HEK293 (cell line): ENCODE measurements around the gene CAMK2G.

Source experiments
- BCL11A ChIP-seq: fragments of 450-650 bp; formaldehyde crosslinking; IDR thresholded peaks from 2 replicates; pipeline ENCODE4 v1.5.1; 2016; ENCODE audit warnings: low read depth, missing biosample characterization, missing genetic modification characterization
- EGR2 ChIP-seq: fragments of 450-650 bp; formaldehyde crosslinking; IDR thresholded peaks from 2 replicates; pipeline ENCODE4 v1.5.1; 2016; ENCODE audit warnings: low read depth, missing biosample characterization, missing genetic modification characterization
- GLIS2 ChIP-seq: fragments of 450-650 bp; formaldehyde crosslinking; IDR thresholded peaks from 2 replicates; pipeline ENCODE4 v1.5.1; 2016; ENCODE audit warnings: missing biosample characterization, missing genetic modification characterization
- OVOL3 ChIP-seq: fragments of 450-650 bp; formaldehyde crosslinking; IDR thresholded peaks from 2 replicates; pipeline ENCODE4 v1.5.1; 2016; ENCODE audit warnings: missing biosample characterization, missing genetic modification characterization
- REPIN1 ChIP-seq: fragments of 450-650 bp; formaldehyde crosslinking; IDR thresholded peaks from 2 replicates; pipeline ENCODE4 v1.5.1; 2017; ENCODE audit warnings: missing biosample characterization, missing genetic modification characterization, low read depth
- SCRT1 ChIP-seq: fragments of 450-650 bp; formaldehyde crosslinking; IDR thresholded peaks from 2 replicates; pipeline ENCODE4 v1.5.1; 2016; ENCODE audit warnings: missing biosample characterization, missing genetic modification characterization, borderline replicate concordance
- WT1 ChIP-seq: fragments of 450-650 bp; formaldehyde crosslinking; IDR thresholded peaks from 2 replicates; pipeline ENCODE4 v1.5.1; 2016; ENCODE audit warnings: missing biosample characterization, missing genetic modification characterization
- ZBTB48 ChIP-seq: fragments of 450-650 bp; formaldehyde crosslinking; IDR thresholded peaks from 2 replicates; pipeline ENCODE4 v1.5.1; 2016; ENCODE audit warnings: missing biosample characterization, missing genetic modification characterization
- ZNF10 ChIP-seq: fragments of 450-650 bp; formaldehyde crosslinking; IDR thresholded peaks from 2 replicates; pipeline ENCODE4 v1.5.1; 2017; ENCODE audit warnings: missing biosample characterization, missing genetic modification characterization
- ZNF132 ChIP-seq: fragments of 450-650 bp; formaldehyde crosslinking; IDR thresholded peaks from 2 replicates; pipeline ENCODE4 v1.5.1; 2017; ENCODE audit warnings: missing biosample characterization, missing genetic modification characterization, borderline replicate concordance
- ZNF138 ChIP-seq: fragments of 450-650 bp; formaldehyde crosslinking; IDR thresholded peaks from 2 replicates; pipeline ENCODE4 v1.5.1; 2016; ENCODE audit warnings: missing biosample characterization, missing genetic modification characterization, borderline replicate concordance
- ZNF16 ChIP-seq: fragments of 450-650 bp; formaldehyde crosslinking; IDR thresholded peaks from 2 replicates; pipeline ENCODE4 v1.5.1; 2016; ENCODE audit warnings: low read depth, missing biosample characterization, missing genetic modification characterization
- ZNF169 ChIP-seq: fragments of 450-650 bp; formaldehyde crosslinking; IDR thresholded peaks from 2 replicates; pipeline ENCODE4 v1.5.1; 2016; ENCODE audit warnings: missing biosample characterization, missing genetic modification characterization
- ZNF248 ChIP-seq: fragments of 450-650 bp; formaldehyde crosslinking; IDR thresholded peaks from 2 replicates; pipeline ENCODE4 v1.5.1; 2017; ENCODE audit warnings: missing biosample characterization, missing genetic modification characterization
- ZNF354C ChIP-seq: fragments of 450-650 bp; formaldehyde crosslinking; IDR thresholded peaks from 2 replicates; pipeline ENCODE4 v1.5.1; 2016; ENCODE audit warnings: missing biosample characterization, missing genetic modification characterization, low read depth, borderline replicate concordance
- ZNF548 ChIP-seq: fragments of 450-650 bp; formaldehyde crosslinking; IDR thresholded peaks from 2 replicates; pipeline ENCODE4 v1.5.1; 2016; ENCODE audit warnings: missing biosample characterization, missing genetic modification characterization
- ZNF549 ChIP-seq: fragments of 450-650 bp; IDR thresholded peaks from 2 replicates; pipeline ENCODE4 v1.5.1; 2018; ENCODE audit warnings: missing biosample characterization, missing genetic modification characterization, mild to moderate bottlenecking, inconsistent platforms, moderate library complexity
- ZNF558 ChIP-seq: fragments of 450-650 bp; formaldehyde crosslinking; IDR thresholded peaks from 2 replicates; pipeline ENCODE4 v1.5.1; 2016; ENCODE audit warnings: missing biosample characterization, missing genetic modification characterization
- ZNF610 ChIP-seq: fragments of 450-650 bp; formaldehyde crosslinking; IDR thresholded peaks from 2 replicates; pipeline ENCODE4 v1.5.1; 2016; ENCODE audit warnings: missing biosample characterization, missing genetic modification characterization, borderline replicate concordance
- ZNF654 ChIP-seq: fragments of 450-650 bp; formaldehyde crosslinking; IDR thresholded peaks from 2 replicates; pipeline ENCODE4 v1.5.1; 2016; ENCODE audit warnings: low read depth, missing biosample characterization, missing genetic modification characterization
- ZNF701 ChIP-seq: fragments of 450-650 bp; formaldehyde crosslinking; IDR thresholded peaks from 2 replicates; pipeline ENCODE4 v1.5.1; 2016; ENCODE audit warnings: missing biosample characterization, missing genetic modification characterization
- ZNF76 ChIP-seq: fragments of 450-650 bp; formaldehyde crosslinking; IDR thresholded peaks from 2 replicates; pipeline ENCODE4; 2016; ENCODE audit warnings: low read depth, missing biosample characterization, missing genetic modification characterization, borderline replicate concordance
- ZSCAN16 ChIP-seq: fragments of 450-650 bp; formaldehyde crosslinking; IDR thresholded peaks from 2 replicates; pipeline ENCODE4 v1.5.1; 2016; ENCODE audit warnings: missing biosample characterization, missing genetic modification characterization
- TF ChIP-seq, protein P1 (sequence below): fragments of 450-650 bp; formaldehyde crosslinking; optimal IDR thresholded peaks from 2 replicates; pipeline ENCODE3; 2016; ENCODE audit warnings: missing biosample characterization, mild to moderate bottlenecking, missing genetic modification characterization
- TF ChIP-seq, protein P2 (sequence below): fragments of 450-650 bp; formaldehyde crosslinking; IDR thresholded peaks from 2 replicates; pipeline ENCODE4 v1.5.1; 2016; ENCODE audit warnings: missing biosample characterization, missing genetic modification characterization
- TF ChIP-seq, protein P3 (sequence below): fragments of 450-650 bp; formaldehyde crosslinking; IDR thresholded peaks from 2 replicates; pipeline ENCODE4 v1.5.1; 2017; ENCODE audit warnings: missing biosample characterization, missing genetic modification characterization
- TF ChIP-seq, protein P4 (sequence below): fragments of 450-650 bp; formaldehyde crosslinking; IDR thresholded peaks from 2 replicates; pipeline ENCODE4 v1.5.1; 2016; ENCODE audit warnings: missing biosample characterization, missing genetic modification characterization
- TF ChIP-seq, protein P5 (sequence below): fragments of 450-650 bp; formaldehyde crosslinking; IDR thresholded peaks from 2 replicates; pipeline ENCODE4 v1.5.1; 2016; ENCODE audit warnings: missing biosample characterization, missing genetic modification characterization, borderline replicate concordance
- TF ChIP-seq, protein P6 (sequence below): fragments of 450-650 bp; formaldehyde crosslinking; IDR thresholded peaks from 2 replicates; pipeline ENCODE4 v1.5.1; 2016; ENCODE audit warnings: missing biosample characterization, missing genetic modification characterization

CAMK2G gene

DNA sequence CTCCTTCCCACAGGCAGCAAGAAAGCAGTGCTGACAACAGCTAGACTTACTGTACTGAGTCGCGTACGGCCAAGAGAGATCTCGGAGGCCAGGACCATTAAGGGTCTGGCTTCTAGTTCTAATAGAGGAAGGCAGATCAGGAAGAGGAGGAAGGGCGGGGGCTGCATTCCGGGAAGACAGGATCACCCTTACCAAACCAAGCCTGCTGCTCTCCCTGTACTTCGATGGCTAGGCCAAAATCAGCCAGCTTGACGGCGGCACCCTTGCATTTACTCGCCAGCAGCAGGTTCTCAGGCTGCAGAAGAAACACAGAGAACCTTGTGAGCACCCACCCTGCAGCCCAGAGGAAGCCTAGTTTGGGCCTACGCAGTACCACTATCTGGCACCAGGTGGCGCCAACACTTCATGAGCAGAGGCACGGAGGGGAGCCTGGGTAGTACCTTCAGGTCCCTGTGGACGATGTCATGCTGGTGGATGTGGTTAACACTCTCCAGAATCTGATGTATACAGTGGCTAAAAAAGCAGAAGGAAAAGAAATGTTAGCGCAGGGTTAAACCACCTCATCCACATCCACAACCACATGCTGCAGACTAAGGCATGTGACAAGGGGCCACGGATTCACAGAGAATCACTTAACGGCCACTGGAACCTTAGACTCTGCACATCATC lies 25.4 kb downstream of the CAMK2G start (continued):
- TF ChIP-seq GLIS2 (tag by site-specific recombination) (no peak), ZNF169 (tag by site-specific recombination) (no peak), ZNF610 (no peak), ZNF132 (tag by site-specific recombination) (no peak), ZNF548 (tag by site-specific recombination) (no peak), ZNF76 (tag by site-specific recombination) (no peak; the same call in 1 of the 2 replicates), ZNF654 (tag by site-specific recombination) (peak; percentile 88), ZNF248 (tag by site-specific recombination) (no peak), ZNF138 (no peak), ZNF549 (tag by site-specific recombination) (no peak), OVOL3 (no peak), ZBTB48 (tag by site-specific recombination) (no peak), SCRT1 (tag by site-specific recombination) (no peak), ZNF701 (tag by site-specific recombination) (no peak), EGR2 (no peak), WT1 (tag by site-specific recombination) (no peak), ZNF354C (tag by site-specific recombination) (no peak), ZSCAN16 (tag by site-specific recombination) (no peak), ZNF16 (tag by site-specific recombination) (no peak), ZNF10 (tag by site-specific recombination) (no peak), BCL11A (tag by site-specific recombination) (no peak), ZNF558 (tag by site-specific recombination) (no peak), REPIN1 (no peak)
- TF ChIP-seq, protein P1, sequence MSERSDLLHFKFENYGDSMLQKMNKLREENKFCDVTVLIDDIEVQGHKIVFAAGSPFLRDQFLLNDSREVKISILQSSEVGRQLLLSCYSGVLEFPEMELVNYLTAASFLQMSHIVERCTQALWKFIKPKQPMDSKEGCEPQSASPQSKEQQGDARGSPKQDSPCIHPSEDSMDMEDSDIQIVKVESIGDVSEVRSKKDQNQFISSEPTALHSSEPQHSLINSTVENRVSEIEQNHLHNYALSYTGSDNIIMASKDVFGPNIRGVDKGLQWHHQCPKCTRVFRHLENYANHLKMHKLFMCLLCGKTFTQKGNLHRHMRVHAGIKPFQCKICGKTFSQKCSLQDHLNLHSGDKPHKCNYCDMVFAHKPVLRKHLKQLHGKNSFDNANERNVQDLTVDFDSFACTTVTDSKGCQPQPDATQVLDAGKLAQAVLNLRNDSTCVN (tag by site-specific recombination), result no peak
- TF ChIP-seq, protein P2, sequence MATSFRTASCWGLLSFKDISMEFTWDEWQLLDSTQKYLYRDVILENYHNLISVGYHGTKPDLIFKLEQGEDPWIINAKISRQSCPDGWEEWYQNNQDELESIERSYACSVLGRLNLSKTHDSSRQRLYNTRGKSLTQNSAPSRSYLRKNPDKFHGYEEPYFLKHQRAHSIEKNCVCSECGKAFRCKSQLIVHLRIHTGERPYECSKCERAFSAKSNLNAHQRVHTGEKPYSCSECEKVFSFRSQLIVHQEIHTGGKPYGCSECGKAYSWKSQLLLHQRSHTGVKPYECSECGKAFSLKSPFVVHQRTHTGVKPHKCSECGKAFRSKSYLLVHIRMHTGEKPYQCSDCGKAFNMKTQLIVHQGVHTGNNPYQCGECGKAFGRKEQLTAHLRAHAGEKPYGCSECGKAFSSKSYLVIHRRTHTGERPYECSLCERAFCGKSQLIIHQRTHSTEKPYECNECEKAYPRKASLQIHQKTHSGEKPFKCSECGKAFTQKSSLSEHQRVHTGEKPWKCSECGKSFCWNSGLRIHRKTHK (tag by site-specific recombination), result no peak
- TF ChIP-seq, protein P3, sequence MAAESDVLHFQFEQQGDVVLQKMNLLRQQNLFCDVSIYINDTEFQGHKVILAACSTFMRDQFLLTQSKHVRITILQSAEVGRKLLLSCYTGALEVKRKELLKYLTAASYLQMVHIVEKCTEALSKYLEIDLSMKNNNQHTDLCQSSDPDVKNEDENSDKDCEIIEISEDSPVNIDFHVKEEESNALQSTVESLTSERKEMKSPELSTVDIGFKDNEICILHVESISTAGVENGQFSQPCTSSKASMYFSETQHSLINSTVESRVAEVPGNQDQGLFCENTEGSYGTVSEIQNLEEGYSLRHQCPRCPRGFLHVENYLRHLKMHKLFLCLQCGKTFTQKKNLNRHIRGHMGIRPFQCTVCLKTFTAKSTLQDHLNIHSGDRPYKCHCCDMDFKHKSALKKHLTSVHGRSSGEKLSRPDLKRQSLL (tag by site-specific recombination), result no peak
- TF ChIP-seq, protein P4, sequence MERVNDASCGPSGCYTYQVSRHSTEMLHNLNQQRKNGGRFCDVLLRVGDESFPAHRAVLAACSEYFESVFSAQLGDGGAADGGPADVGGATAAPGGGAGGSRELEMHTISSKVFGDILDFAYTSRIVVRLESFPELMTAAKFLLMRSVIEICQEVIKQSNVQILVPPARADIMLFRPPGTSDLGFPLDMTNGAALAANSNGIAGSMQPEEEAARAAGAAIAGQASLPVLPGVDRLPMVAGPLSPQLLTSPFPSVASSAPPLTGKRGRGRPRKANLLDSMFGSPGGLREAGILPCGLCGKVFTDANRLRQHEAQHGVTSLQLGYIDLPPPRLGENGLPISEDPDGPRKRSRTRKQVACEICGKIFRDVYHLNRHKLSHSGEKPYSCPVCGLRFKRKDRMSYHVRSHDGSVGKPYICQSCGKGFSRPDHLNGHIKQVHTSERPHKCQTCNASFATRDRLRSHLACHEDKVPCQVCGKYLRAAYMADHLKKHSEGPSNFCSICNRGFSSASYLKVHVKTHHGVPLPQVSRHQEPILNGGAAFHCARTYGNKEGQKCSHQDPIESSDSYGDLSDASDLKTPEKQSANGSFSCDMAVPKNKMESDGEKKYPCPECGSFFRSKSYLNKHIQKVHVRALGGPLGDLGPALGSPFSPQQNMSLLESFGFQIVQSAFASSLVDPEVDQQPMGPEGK (tag by site-specific recombination), result 0 out of 2 replicates have a peak, but pooled peaks have one; percentile 23
- TF ChIP-seq, protein P5, sequence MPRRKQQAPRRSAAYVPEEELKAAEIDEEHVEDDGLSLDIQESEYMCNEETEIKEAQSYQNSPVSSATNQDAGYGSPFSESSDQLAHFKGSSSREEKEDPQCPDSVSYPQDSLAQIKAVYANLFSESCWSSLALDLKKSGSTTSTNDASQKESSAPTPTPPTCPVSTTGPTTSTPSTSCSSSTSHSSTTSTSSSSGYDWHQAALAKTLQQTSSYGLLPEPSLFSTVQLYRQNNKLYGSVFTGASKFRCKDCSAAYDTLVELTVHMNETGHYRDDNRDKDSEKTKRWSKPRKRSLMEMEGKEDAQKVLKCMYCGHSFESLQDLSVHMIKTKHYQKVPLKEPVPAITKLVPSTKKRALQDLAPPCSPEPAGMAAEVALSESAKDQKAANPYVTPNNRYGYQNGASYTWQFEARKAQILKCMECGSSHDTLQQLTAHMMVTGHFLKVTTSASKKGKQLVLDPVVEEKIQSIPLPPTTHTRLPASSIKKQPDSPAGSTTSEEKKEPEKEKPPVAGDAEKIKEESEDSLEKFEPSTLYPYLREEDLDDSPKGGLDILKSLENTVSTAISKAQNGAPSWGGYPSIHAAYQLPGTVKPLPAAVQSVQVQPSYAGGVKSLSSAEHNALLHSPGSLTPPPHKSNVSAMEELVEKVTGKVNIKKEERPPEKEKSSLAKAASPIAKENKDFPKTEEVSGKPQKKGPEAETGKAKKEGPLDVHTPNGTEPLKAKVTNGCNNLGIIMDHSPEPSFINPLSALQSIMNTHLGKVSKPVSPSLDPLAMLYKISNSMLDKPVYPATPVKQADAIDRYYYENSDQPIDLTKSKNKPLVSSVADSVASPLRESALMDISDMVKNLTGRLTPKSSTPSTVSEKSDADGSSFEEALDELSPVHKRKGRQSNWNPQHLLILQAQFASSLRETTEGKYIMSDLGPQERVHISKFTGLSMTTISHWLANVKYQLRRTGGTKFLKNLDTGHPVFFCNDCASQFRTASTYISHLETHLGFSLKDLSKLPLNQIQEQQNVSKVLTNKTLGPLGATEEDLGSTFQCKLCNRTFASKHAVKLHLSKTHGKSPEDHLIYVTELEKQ (tag by site-specific recombination), result no peak
- TF ChIP-seq, protein P6, sequence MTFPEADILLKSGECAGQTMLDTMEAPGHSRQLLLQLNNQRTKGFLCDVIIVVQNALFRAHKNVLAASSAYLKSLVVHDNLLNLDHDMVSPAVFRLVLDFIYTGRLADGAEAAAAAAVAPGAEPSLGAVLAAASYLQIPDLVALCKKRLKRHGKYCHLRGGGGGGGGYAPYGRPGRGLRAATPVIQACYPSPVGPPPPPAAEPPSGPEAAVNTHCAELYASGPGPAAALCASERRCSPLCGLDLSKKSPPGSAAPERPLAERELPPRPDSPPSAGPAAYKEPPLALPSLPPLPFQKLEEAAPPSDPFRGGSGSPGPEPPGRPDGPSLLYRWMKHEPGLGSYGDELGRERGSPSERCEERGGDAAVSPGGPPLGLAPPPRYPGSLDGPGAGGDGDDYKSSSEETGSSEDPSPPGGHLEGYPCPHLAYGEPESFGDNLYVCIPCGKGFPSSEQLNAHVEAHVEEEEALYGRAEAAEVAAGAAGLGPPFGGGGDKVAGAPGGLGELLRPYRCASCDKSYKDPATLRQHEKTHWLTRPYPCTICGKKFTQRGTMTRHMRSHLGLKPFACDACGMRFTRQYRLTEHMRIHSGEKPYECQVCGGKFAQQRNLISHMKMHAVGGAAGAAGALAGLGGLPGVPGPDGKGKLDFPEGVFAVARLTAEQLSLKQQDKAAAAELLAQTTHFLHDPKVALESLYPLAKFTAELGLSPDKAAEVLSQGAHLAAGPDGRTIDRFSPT (tag by site-specific recombination), result no peak
